GM12878 (cell line): ENCODE measurements around the gene ROBO1. TPM values are rescaled to one million over a fixed set of nuclear protein-coding genes. Genes with fewer than 3 reads are reported as not detected.

ENCODE experiments used
- ATAC-seq: fragments of 200-7000 bp; cut with Tn5 transposase; 3 replicates; pipeline ENCODE4 v1.9.1; 2020; ENCODE audit warnings: mild to moderate bottlenecking, moderate library complexity
- BruUV-seq: library from RNA; stranded (reverse); fragments of 400-500 nt; replicated peaks from 2 replicates; lab custom pipeline; 2021; lab: Mats Ljungman, UMichigan
- CTCF ChIA-PET: fragments of 300-600 bp; sonication (Branson Sonifier 250); formaldehyde crosslinking; extraction: SDS; loops from one replicate; lab custom pipeline; 2021; ENCODE audit warnings: inconsistent platforms; lab: Yijun Ruan, JAX
- POLR2A ChIA-PET: fragments of 350-600 bp; formaldehyde crosslinking; extraction: SDS; loops from one replicate; lab custom pipeline; 2021; ENCODE audit warnings: inconsistent platforms; lab: Charles Lee
- RAD21 ChIA-PET: fragments of 300-600 bp; sonication (Branson Sonifier 250); formaldehyde crosslinking; loops from one replicate; lab custom pipeline; 2023; ENCODE audit warnings: antibody characterized with exemption; ENCODE audit not compliant: unreplicated experiment; lab: Charles Lee
- SMC1A ChIA-PET: fragments of 300-600 bp; sonication (Branson Sonifier 250); formaldehyde crosslinking; loops from one replicate; lab custom pipeline; 2023; ENCODE audit not compliant: unreplicated experiment, uncharacterized antibody; lab: Charles Lee
- DNase-seq: peaks from one replicate; pipeline ENCODE4 v3.0.0-alpha.2; 2011; ENCODE audit warnings: low read depth, low spot score
- FAIRE-seq: peaks from 3 replicates; lab custom pipeline; 2011; peaks lifted over from hg19 to GRCh38; lab: Jason Lieb, UNC
- H2AFZ ChIP-seq: 2 replicates; pipeline ENCODE4 v1.6.0; 2011; ENCODE audit warnings: low read depth, low read length, control low read depth; ENCODE audit not compliant: control insufficient read depth
- H3K27ac ChIP-seq: 2 replicates; pipeline ENCODE4 v1.5.1; 2011; ENCODE audit warnings: control low read depth; ENCODE audit not compliant: control insufficient read depth, insufficient read depth
- H3K27me3 ChIP-seq, 2 experiments: replicated peaks in 1 of 2; 2 replicates each; pipeline versions ENCODE4 v1.6.0 to v1.6.1; 2011; ENCODE audit warnings: low read length in 1 of 2; ENCODE audit not compliant: control insufficient read depth in 2 of 2, insufficient read depth in 2 of 2
- H3K36me3 ChIP-seq, 2 experiments: 2 replicates each; pipeline ENCODE4 v1.5.1; 2011; ENCODE audit warnings: low read length in 1 of 2; ENCODE audit not compliant: control insufficient read depth in 2 of 2, insufficient read depth in 2 of 2
- H3K4me1 ChIP-seq: 2 replicates; pipeline ENCODE4 v1.6.1; 2011; ENCODE audit warnings: mild to moderate bottlenecking, low read length, moderate library complexity, mixed read lengths; ENCODE audit not compliant: control insufficient read depth, insufficient read depth
- H3K4me2 ChIP-seq: 2 replicates; pipeline ENCODE4 v1.6.0; 2011; ENCODE audit warnings: control low read depth; ENCODE audit not compliant: control insufficient read depth, insufficient read depth
- H3K4me3 ChIP-seq: fragments of 200-600 bp; sonication (generic); 2 replicates; pipeline ENCODE4 v1.5.1; 2016
- H3K79me2 ChIP-seq: 2 replicates; pipeline ENCODE4 v1.6.0; 2011; ENCODE audit warnings: low read length; ENCODE audit not compliant: control insufficient read depth, insufficient read depth
- H3K9ac ChIP-seq: 2 replicates; pipeline ENCODE4 v1.8.0; 2011; ENCODE audit warnings: low read length, control low read depth, mixed read lengths; ENCODE audit not compliant: control insufficient read depth, insufficient read depth
- H3K9me3 ChIP-seq: replicated peaks from 3 replicates; pipeline ENCODE4 v1.5.1; 2011; ENCODE audit warnings: mild to moderate bottlenecking, low read length; ENCODE audit not compliant: control insufficient read depth, insufficient read depth
- H4K20me1 ChIP-seq: 2 replicates; pipeline ENCODE4 v1.6.0; 2011; ENCODE audit not compliant: control insufficient read depth, insufficient read depth
- ATF2 ChIP-seq: IDR thresholded peaks from 2 replicates; pipeline ENCODE4 v1.6.1; 2012; ENCODE audit warnings: low read length, inconsistent platforms
- ATF7 ChIP-seq: fragments of 450-650 bp; IDR thresholded peaks from 2 replicates; pipeline ENCODE4 v1.6.1; 2016; ENCODE audit warnings: low read depth, mild to moderate bottlenecking
- CREM ChIP-seq: IDR thresholded peaks from 2 replicates; pipeline ENCODE4 v1.6.1; 2014; ENCODE audit warnings: antibody characterized with exemption, low read depth
- HCFC1 ChIP-seq: fragments of 150-350 bp; IDR thresholded peaks from 2 replicates; pipeline ENCODE4 v1.6.1; 2014; ENCODE audit warnings: low read length
- HSF1 ChIP-seq: fragments of 150-350 bp; IDR thresholded peaks from 2 replicates; pipeline ENCODE4 v1.6.1; 2014; ENCODE audit warnings: mild to moderate bottlenecking, low read depth, low read length
- NFYA ChIP-seq: IDR thresholded peaks from 2 replicates; pipeline ENCODE4 v1.6.1; 2011; ENCODE audit warnings: low read depth, mild to moderate bottlenecking, low read length, improper control_type of control experiment, borderline replicate concordance
- NR2F1 ChIP-seq: fragments of 450-650 bp; conservative IDR thresholded peaks from 2 replicates; pipeline ENCODE4 v1.6.1; 2017; ENCODE audit warnings: mild to moderate bottlenecking
- PAX5 ChIP-seq: IDR thresholded peaks from 2 replicates; pipeline ENCODE4 v1.6.1; 2011; ENCODE audit warnings: low read depth, low read length, borderline replicate concordance
- POLR2AphosphoS2 ChIP-seq: IDR thresholded peaks from 2 replicates; pipeline ENCODE4 v1.6.1; 2011; ENCODE audit warnings: low read depth, mild to moderate bottlenecking, low read length, improper control_type of control experiment, moderate library complexity
- POU2F2 ChIP-seq: IDR thresholded peaks from 3 replicates; pipeline ENCODE4 v1.6.1; 2011; ENCODE audit warnings: low read depth, mild to moderate bottlenecking, low read length, borderline replicate concordance
- RBBP5 ChIP-seq: fragments of 200-600 bp; sonication (generic); conservative IDR thresholded peaks from 2 replicates; pipeline ENCODE4 v1.6.1; 2016
- SIN3A ChIP-seq: IDR thresholded peaks from 2 replicates; pipeline ENCODE4 v1.6.1; 2012; ENCODE audit warnings: low read depth, low read length, improper control_type of control experiment
- SPI1 ChIP-seq: IDR thresholded peaks from 2 replicates; pipeline ENCODE4 v1.6.1; 2011; ENCODE audit warnings: low read depth, mild to moderate bottlenecking, low read length, moderate library complexity, borderline replicate concordance; ENCODE audit not compliant: insufficient read depth
- TBL1XR1 ChIP-seq: IDR thresholded peaks from 2 replicates; pipeline ENCODE4 v1.6.1; 2012; ENCODE audit warnings: low read depth, low read length, improper control_type of control experiment
- ZNF622 ChIP-seq: fragments of 450-650 bp; IDR thresholded peaks from 2 replicates; pipeline ENCODE4 v1.6.1; 2017; ENCODE audit warnings: mild to moderate bottlenecking, inconsistent platforms
- WGBS: methylation state at CpG from one replicate; pipeline ENCODE4 v1.1.6; 2016; ENCODE audit warnings: low lambda C conversion rate; ENCODE audit not compliant: insufficient replicate concordance, insufficient coverage; ENCODE audit errors: missing lambda C conversion rate; 5-methylcytosine and 5-hydroxymethylcytosine counted together
- in situ Hi-C: fragments of 300-500 bp; cut with MboI; formaldehyde crosslinking; loops from 9 replicates; pipeline ENCODE4 v1.14.3; 2018; ENCODE audit warnings: mixed read lengths
- intact Hi-C: fragments of 100-400 bp; cut with micrococcal nuclease; formaldehyde crosslinking; loops from one replicate; pipeline ENCODE4 v1.14.2; 2022; ENCODE audit not compliant: unreplicated experiment
- polyA plus RNA-seq, 11 experiments: library from polyadenylated mRNA; depleted of rRNA in 4 of 11; unstranded in 6 of 11; stranded (reverse) in 5 of 11; fragments of >200 nt; fragmentation: Nextera tagmentation in 4 of 11; fragmentation: Illumina TruSeq in 1 of 11; extraction: Ambion mirVana in 4 of 11; extraction: Trizol in 1 of 11; gene quantifications; 1 replicate in 1 of 11; 2 replicates in 10 of 11; pipeline versions ENCODE4 v1.2.1 to v1.2.3, GENCODE V29; 2011 to 2016; ENCODE audit warnings: inconsistent platforms in 2 of 11, missing spikeins in 2 of 11, low read depth in 1 of 11
- total RNA-seq, 4 experiments: library from RNA; depleted of rRNA in 3 of 4; stranded (reverse); fragments of >200 nt in 3 of 4; fragmentation: Illumina TruSeq in 1 of 4; extraction: Trizol in 1 of 4; gene quantifications; 2 replicates each; pipeline versions ENCODE4 v1.2.1 to v1.2.3, GENCODE V29; 2013 to 2021
- TF ChIP-seq, protein P1 (sequence below): IDR thresholded peaks from 2 replicates; pipeline ENCODE4 v1.6.1; 2011; ENCODE audit warnings: low read depth, mild to moderate bottlenecking, low read length, moderate library complexity, borderline replicate concordance; ENCODE audit errors: extremely low read depth

ROBO1 gene
- total and polyA plus RNA-seq, 10 of the 15 experiments (the other 5 are each of a cell fraction or from before 2014, with no cell fraction given) = 0.29 to 46.5 (median 1.2) TPM

- POLR2A ChIA-PET = interaction anchor here (0.6 to 1.0 kb wide), 2 partner anchors 15 to 212 kb away, joined by 3 to 6 read pairs; no protein-coding TSS in a partner anchor
- no peaks in the 10 kb centered on the region for H3K4me1 ChIP-seq
- no peak for DNase-seq
- H3K79me2 ChIP-seq = no peaks in the 10 kb centered on the region
- no peaks in the 10 kb centered on the region for H4K20me1 ChIP-seq
- no peak overlapping the region for H2AFZ ChIP-seq
- ATAC-seq = no peak
- H3K9ac ChIP-seq = no peak overlapping the region
- no peak for FAIRE-seq
- intact Hi-C loops = no loop called here
- in situ Hi-C loops = no loop called here
- no peaks in the 10 kb centered on the region for H3K9me3 ChIP-seq
- no peak for TF ChIP-seq POLR2AphosphoS2
- TF ChIP-seq NFYA = no peak
- no peak for TF ChIP-seq PAX5
- TF ChIP-seq ZNF622 = no peak
- TF ChIP-seq TBL1XR1 = no peak
- TF ChIP-seq NR2F1 = no peak
- no peak for TF ChIP-seq ATF2
- TF ChIP-seq ATF7 = no peak
- no peak for TF ChIP-seq HSF1
- no peak for TF ChIP-seq POU2F2
- TF ChIP-seq SIN3A = no peak
- TF ChIP-seq SPI1 = no peak
- TF ChIP-seq HCFC1 = no peak
- no peak for TF ChIP-seq RBBP5
- no peak for TF ChIP-seq CREM
- TF ChIP-seq, protein P1, sequence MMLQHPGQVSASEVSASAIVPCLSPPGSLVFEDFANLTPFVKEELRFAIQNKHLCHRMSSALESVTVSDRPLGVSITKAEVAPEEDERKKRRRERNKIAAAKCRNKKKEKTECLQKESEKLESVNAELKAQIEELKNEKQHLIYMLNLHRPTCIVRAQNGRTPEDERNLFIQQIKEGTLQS = no peak
- WGBS = 77% methylated on average over 1 of the region's 1 CpG
- RAD21 ChIA-PET = interaction anchor here (1.0 kb wide), 1 partner anchor 58 kb away, joined by 4 read pairs; no protein-coding TSS in a partner anchor
- H3K4me2 ChIP-seq = no peak overlapping the region
- BruUV-seq = no TSS peak
- SMC1A ChIA-PET = interaction anchor here (1.0 to 1.3 kb wide), 3 partner anchors 15 to 72 kb away, joined by 3 read pairs; no protein-coding TSS in a partner anchor
- no peaks in the 10 kb centered on the region for H3K36me3 ChIP-seq
- no peaks in the 10 kb centered on the region for H3K27me3 ChIP-seq
- no peak overlapping the region for H3K4me3 ChIP-seq
- no peak overlapping the region for H3K27ac ChIP-seq
- CTCF ChIA-PET = interaction anchor here (1.2 kb wide), 2 partner anchors 10 to 120 kb away, joined by 3 to 5 read pairs; no protein-coding TSS in a partner anchor
Measured at GRCh38 chr3:78868570-78868969, 899.2 kb downstream of the ROBO1 start.
